GM18873 (cell line): ENCODE measurements around the gene TTYH2.

Source experiments
- ATAC-seq: cut with Tn5 transposase; IDR thresholded peaks from one replicate; pipeline ENCODE4 v1.9.1; 2021; ENCODE audit warnings: mild to moderate bottlenecking, moderate library complexity, moderate number of reproducible peaks; ENCODE audit not compliant: unreplicated experiment, low FRiP score

Gene TTYH2

GRCh38 chr17:74231928-74232907, 18.8 kb downstream of the TTYH2 start:
- ATAC-seq: no peak

- no peak for ATAC-seq
These were observed 20.6 kb downstream of the TTYH2 start for GRCh38 chr17:74233937-74234336.

- ATAC-seq: no peak
These were observed 21.1 kb downstream of the TTYH2 start for GRCh38 chr17:74234486-74234885.

GRCh38 chr17:74235040-74235581, 21.7 kb downstream of the TTYH2 start:
- no peak for ATAC-seq

GRCh38 chr17:74235911-74236371, 22.6 kb downstream of the TTYH2 start:
- no peak for ATAC-seq

- no peak for ATAC-seq
These were observed 23.9 kb downstream of the TTYH2 start for GRCh38 chr17:74237321-74237720.

- no peak for ATAC-seq
These were observed 25.8 kb downstream of the TTYH2 start for GRCh38 chr17:74239172-74239571.

GRCh38 chr17:74240618-74241205, 27.3 kb downstream of the TTYH2 start:
- no peak for ATAC-seq

GRCh38 chr17:74241431-74241830, 28.1 kb downstream of the TTYH2 start:
- no peak for ATAC-seq

- no peak for ATAC-seq
These were observed 28.5 kb downstream of the TTYH2 start for GRCh38 chr17:74241847-74242246.

- ATAC-seq: no peak
These were observed 29.8 kb downstream of the TTYH2 start for GRCh38 chr17:74243013-74243755.

- no peak for ATAC-seq
These were observed 30.8 kb downstream of the TTYH2 start for GRCh38 chr17:74244128-74244527.

GRCh38 chr17:74244548-74244947, 31.2 kb downstream of the TTYH2 start:
- no peak for ATAC-seq

GRCh38 chr17:74245145-74245831, 31.9 kb downstream of the TTYH2 start:
- no peak for ATAC-seq

- ATAC-seq: no peak
These were observed 32.5 kb downstream of the TTYH2 start for GRCh38 chr17:74245871-74246270.

GRCh38 chr17:74249590-74250270, 36.4 kb downstream of the TTYH2 start:
- ATAC-seq: no peak

- no peak for ATAC-seq
These were observed 37.1 kb downstream of the TTYH2 start for GRCh38 chr17:74250324-74250995.

- ATAC-seq: no peak
These were observed 37.7 kb downstream of the TTYH2 start for GRCh38 chr17:74251051-74251450.

- no peak for ATAC-seq
These were observed 38.2 kb downstream of the TTYH2 start for GRCh38 chr17:74251569-74251968.
